ENCODE results near the gene CLCA1.

- TF ChIP-seq CTCF (IDR thresholded peaks at IDR 0.05) (no peak), POLR2AphosphoS5 (IDR thresholded peaks at IDR 0.05) (no peak), POLR2A (IDR thresholded peaks at IDR 0.05) (no peak)
These were observed 47.6 kb downstream of the CLCA1 start for GRCh38 chr1:86516335-86516734.

All from sigmoid colon (tissue), 4 donors.